SH-SY5Y (cell line): ENCODE data around the gene SLC35D1.

Experiments used
- GATA2 ChIP-seq: IDR thresholded peaks from 2 replicates; pipeline ENCODE4 v1.6.1; 2011; ENCODE audit warnings: mild to moderate bottlenecking, low read depth, low read length
- GATA3 ChIP-seq: IDR thresholded peaks from 2 replicates; pipeline ENCODE4 v1.6.1; 2011; ENCODE audit warnings: low read depth, mild to moderate bottlenecking, low read length, moderate library complexity

DNA sequence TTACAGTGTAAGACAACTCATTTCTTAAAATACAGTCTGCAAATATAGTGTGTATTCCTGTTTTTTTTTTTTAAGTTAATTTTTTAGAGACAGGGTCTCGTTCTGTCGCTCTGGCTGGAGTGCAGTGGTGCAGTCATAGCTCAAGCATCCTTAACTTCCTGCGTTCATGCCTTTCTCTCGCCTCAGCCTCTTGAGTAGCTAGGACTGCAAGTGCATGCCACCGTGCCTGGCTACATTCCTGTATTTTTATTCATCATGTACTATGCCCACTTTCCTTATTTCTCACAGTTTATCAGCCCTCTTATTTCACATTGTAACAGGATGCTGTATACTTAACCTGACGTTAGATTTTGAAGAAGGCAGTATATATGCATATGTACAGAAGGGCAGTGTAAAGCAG lies 102.4 kb downstream of the SLC35D1 start:
- TF ChIP-seq GATA2: no peak
- TF ChIP-seq GATA3: no peak
